C4-2B (cell line): Measurements from ENCODE around the gene HAUS3.
"Not testable (repeated sequence)": the region's sequence is repeated elsewhere in the genome, so short reads cannot be mapped to it uniquely, and the experiment has no call there.

Experiments
- H3K27ac ChIP-seq: fragments of 450-650 bp; 2 replicates; pipeline ENCODE4 v1.5.1; 2017
- CTCF ChIP-seq: fragments of 450-650 bp; conservative IDR thresholded peaks from 2 replicates; pipeline ENCODE4 v1.5.1; 2017; ENCODE audit warnings: mild to moderate bottlenecking
- ZFX ChIP-seq: fragments of 450-650 bp; IDR thresholded peaks from 2 replicates; pipeline ENCODE4 v1.6.1; 2017

HAUS3 gene

GRCh38 chr4:2218436-2218835 is 23.5 kb downstream of the HAUS3 start:
- TF ChIP-seq ZFX (no peak), CTCF (no peak)
- no peak overlapping the region for H3K27ac ChIP-seq

GRCh38 chr4:2217726-2218125 is 24.2 kb downstream of the HAUS3 start:
- no peak overlapping the region for H3K27ac ChIP-seq
- TF ChIP-seq ZFX = no peak
- no peak for TF ChIP-seq CTCF

- TF ChIP-seq ZFX (no peak), CTCF (no peak)
- no peak overlapping the region for H3K27ac ChIP-seq
Observed at GRCh38 chr4:2212831-2213230, 29.1 kb downstream of the HAUS3 start.

- not testable (repeated sequence) for H3K27ac ChIP-seq
Observed at GRCh38 chr4:2202789-2203188, 39.1 kb downstream of the HAUS3 start.

GRCh38 chr4:2194496-2194895 is 47.4 kb downstream of the HAUS3 start:
- TF ChIP-seq ZFX = no peak
- no peak for TF ChIP-seq CTCF
- H3K27ac ChIP-seq = no peak overlapping the region

GRCh38 chr4:2193326-2193725 is 48.6 kb downstream of the HAUS3 start:
- H3K27ac ChIP-seq = no peak overlapping the region
- TF ChIP-seq ZFX (no peak), CTCF (no peak)

GRCh38 chr4:2186865-2187172 is 55.1 kb downstream of the HAUS3 start:
- no peak overlapping the region for H3K27ac ChIP-seq
- TF ChIP-seq CTCF = no peak
- no peak for TF ChIP-seq ZFX

- TF ChIP-seq ZFX = no peak
- TF ChIP-seq CTCF = peak; percentile 80
- H3K27ac ChIP-seq = no peak overlapping the region
Observed at GRCh38 chr4:2186133-2186864, 55.6 kb downstream of the HAUS3 start.
